Rectal smooth muscle tissue (tissue), 1 donor: Measurements from ENCODE around the gene TSHZ3.

Experiments
- H3K27ac ChIP-seq: one replicate; pipeline ENCODE4 v1.7.0; 2013; ENCODE audit warnings: low read depth, low read length, inconsistent platforms
- H3K27me3 ChIP-seq: one replicate; pipeline ENCODE4 v1.7.0; 2013; ENCODE audit warnings: low read length; ENCODE audit not compliant: control insufficient read depth, insufficient read depth
- H3K36me3 ChIP-seq: one replicate; pipeline ENCODE4 v1.7.0; 2013; ENCODE audit warnings: low read length; ENCODE audit not compliant: control insufficient read depth, insufficient read depth
- H3K4me1 ChIP-seq: one replicate; pipeline ENCODE4 v1.7.0; 2013; ENCODE audit warnings: low read length; ENCODE audit not compliant: control insufficient read depth, insufficient read depth
- H3K4me3 ChIP-seq: one replicate; pipeline ENCODE4 v1.7.0; 2013; ENCODE audit warnings: low read length
- H3K9ac ChIP-seq: one replicate; pipeline ENCODE4 v1.7.0; 2013; ENCODE audit warnings: low read length

The TSHZ3 gene

GRCh38 chr19:31280287-31281006 is 68.8 kb downstream of the TSHZ3 start:
- Histone ChIP-seq H3K4me3 (no peak overlapping the region), H3K36me3 (no peaks in the 10 kb centered on the region), H3K9ac (no peak overlapping the region), H3K4me1 (no peaks in the 10 kb centered on the region), H3K27me3 (no peaks in the 10 kb centered on the region), H3K27ac (no peak overlapping the region)

DNA sequence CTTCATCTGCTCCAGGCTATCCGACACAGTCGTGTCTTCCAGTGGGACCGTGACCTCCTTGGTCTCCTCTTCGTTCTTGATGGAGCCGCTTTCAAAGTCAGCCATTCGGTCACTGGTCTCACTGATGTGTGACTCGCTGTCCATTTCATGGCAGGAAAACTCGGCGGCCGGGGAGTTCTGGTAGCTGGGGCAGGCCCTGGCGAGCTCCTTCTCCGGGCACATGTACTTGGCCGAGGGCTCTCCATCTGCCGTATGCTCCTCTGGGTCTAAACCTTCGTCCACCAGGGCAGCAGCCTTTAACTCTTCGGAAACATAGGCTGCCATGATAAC is 69.8 kb downstream of the TSHZ3 start:
- no peak overlapping the region for H3K9ac ChIP-seq
- H3K4me3 ChIP-seq: no peak overlapping the region
- no peak overlapping the region for H3K27ac ChIP-seq
- H3K4me1 ChIP-seq: peaks cover 3% of the 10 kb centered on the region
- H3K27me3 ChIP-seq: no peaks in the 10 kb centered on the region
- H3K36me3 ChIP-seq: no peaks in the 10 kb centered on the region

DNA sequence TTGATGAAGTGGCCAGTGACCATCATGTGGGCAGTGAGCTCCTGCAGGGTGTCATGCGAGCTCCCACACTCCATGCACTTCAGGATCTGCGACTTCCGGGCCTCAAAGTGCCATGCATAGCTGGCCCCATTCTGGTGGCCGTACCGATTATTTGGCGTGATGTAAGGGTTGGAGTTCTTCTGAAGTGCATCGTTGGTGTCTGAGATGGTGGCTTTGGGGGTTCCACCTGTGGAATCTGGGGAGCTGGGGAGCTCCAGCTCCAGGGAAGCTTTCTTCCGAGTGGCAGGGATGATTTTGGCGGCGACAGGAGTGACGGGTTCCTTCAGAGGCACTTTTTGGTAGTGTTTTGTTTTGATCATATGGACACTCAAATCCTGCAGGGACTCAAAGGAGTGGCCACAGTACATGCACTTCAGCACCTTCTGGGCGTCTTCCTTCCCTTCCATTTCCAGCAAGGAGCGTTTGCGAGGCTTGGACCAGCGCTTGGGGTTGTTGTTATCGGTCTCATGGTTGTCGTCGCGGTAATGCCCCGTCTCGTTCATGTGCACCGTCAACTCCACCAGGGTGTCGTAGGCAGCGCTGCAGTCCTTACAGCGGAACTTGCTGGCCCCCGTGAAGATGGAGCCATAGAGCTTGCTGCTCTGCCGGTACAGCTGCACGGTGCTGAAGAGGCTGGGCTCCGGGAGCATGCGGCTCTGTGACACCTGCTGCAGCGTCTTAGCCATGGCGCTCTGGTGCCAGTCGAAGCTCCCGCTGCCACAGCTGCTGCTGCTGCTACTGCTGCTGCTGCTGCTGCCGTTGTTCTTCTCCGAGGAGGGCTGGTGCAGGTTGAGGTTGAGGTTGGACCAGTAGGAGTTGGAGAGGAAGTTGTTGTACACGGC is 70.4 kb downstream of the TSHZ3 start:
- Histone ChIP-seq H3K4me3 (no peak overlapping the region), H3K36me3 (no peaks in the 10 kb centered on the region), H3K4me1 (peaks cover 5% of the 10 kb centered on the region), H3K27me3 (no peaks in the 10 kb centered on the region), H3K9ac (no peak overlapping the region), H3K27ac (no peak overlapping the region)

- H3K4me1 ChIP-seq: peaks cover 5% of the 10 kb centered on the region
- H3K27ac ChIP-seq: no peak overlapping the region
- H3K27me3 ChIP-seq: no peaks in the 10 kb centered on the region
- H3K9ac ChIP-seq: no peak overlapping the region
- H3K4me3 ChIP-seq: no peak overlapping the region
- H3K36me3 ChIP-seq: no peaks in the 10 kb centered on the region
Measured at GRCh38 chr19:31277516-31277915, 71.7 kb downstream of the TSHZ3 start.

DNA sequence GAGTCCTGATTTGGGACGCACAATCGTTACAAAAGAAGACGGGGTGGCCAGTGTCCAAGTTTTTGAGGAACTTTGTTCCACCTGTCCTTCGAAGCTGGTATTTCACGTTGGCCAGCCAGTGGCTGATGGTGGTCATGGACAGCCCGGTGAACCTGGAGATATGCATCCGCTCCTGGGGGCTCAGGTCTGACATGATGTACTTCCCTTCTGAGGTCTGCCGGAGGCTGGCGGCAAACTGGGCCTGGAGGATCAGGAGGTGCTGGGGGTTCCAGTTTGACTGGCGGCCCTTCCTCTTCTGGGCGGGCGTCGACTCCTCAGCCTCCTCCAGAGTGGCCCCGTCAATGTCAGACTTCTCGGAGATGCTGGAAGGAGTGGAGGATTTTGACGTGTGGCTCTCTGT is 72.4 kb downstream of the TSHZ3 start:
- Histone ChIP-seq H3K27ac (no peak overlapping the region), H3K27me3 (no peaks in the 10 kb centered on the region), H3K36me3 (no peaks in the 10 kb centered on the region), H3K4me1 (peaks cover 5% of the 10 kb centered on the region), H3K9ac (no peak overlapping the region), H3K4me3 (no peak overlapping the region)

DNA sequence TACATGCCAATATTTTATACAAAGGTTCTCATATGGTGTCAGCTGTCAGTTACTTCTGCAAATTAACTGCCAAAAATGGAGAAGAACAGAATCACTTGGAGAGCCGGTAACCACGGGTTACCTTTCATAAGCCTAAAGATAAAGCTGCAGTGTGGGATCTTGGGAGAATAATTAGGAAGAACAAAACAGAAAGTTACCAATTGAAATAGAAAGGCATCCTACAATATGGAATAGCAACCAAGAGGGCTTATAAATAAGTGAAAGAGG is 74.2 kb downstream of the TSHZ3 start:
- no peak overlapping the region for H3K27ac ChIP-seq
- H3K36me3 ChIP-seq: no peaks in the 10 kb centered on the region
- no peak overlapping the region for H3K4me3 ChIP-seq
- H3K4me1 ChIP-seq: peaks cover 5% of the 10 kb centered on the region
- H3K9ac ChIP-seq: no peak overlapping the region
- H3K27me3 ChIP-seq: no peaks in the 10 kb centered on the region

GRCh38 chr19:31274251-31275067 is 74.8 kb downstream of the TSHZ3 start:
- Histone ChIP-seq H3K4me3 (no peak overlapping the region), H3K27ac (no peak overlapping the region), H3K4me1 (peaks cover 5% of the 10 kb centered on the region), H3K27me3 (no peaks in the 10 kb centered on the region), H3K36me3 (no peaks in the 10 kb centered on the region), H3K9ac (no peak overlapping the region)

GRCh38 chr19:31272583-31273106 is 76.6 kb downstream of the TSHZ3 start:
- H3K27ac ChIP-seq: no peak overlapping the region

GRCh38 chr19:31271306-31271911 is 77.8 kb downstream of the TSHZ3 start:
- H3K27ac ChIP-seq: no peak overlapping the region
- peaks cover 5% of the 10 kb centered on the region for H3K4me1 ChIP-seq
- H3K36me3 ChIP-seq: no peaks in the 10 kb centered on the region
- no peaks in the 10 kb centered on the region for H3K27me3 ChIP-seq
- no peak overlapping the region for H3K4me3 ChIP-seq
- H3K9ac ChIP-seq: no peak overlapping the region

More at GRCh38 chr19:31272583-31273106, 76.6 kb downstream of the TSHZ3 start:
- Histone ChIP-seq H3K4me3 (no peak overlapping the region), H3K9ac (no peak overlapping the region), H3K36me3 (no peaks in the 10 kb centered on the region), H3K27me3 (no peaks in the 10 kb centered on the region), H3K4me1 (peaks cover 5% of the 10 kb centered on the region)

- Histone ChIP-seq H3K36me3 (no peaks in the 10 kb centered on the region), H3K27ac (no peak overlapping the region), H3K4me1 (peaks cover 5% of the 10 kb centered on the region), H3K4me3 (no peak overlapping the region), H3K9ac (no peak overlapping the region), H3K27me3 (no peaks in the 10 kb centered on the region)
Measured at GRCh38 chr19:31270897-31271296, 78.3 kb downstream of the TSHZ3 start.

DNA sequence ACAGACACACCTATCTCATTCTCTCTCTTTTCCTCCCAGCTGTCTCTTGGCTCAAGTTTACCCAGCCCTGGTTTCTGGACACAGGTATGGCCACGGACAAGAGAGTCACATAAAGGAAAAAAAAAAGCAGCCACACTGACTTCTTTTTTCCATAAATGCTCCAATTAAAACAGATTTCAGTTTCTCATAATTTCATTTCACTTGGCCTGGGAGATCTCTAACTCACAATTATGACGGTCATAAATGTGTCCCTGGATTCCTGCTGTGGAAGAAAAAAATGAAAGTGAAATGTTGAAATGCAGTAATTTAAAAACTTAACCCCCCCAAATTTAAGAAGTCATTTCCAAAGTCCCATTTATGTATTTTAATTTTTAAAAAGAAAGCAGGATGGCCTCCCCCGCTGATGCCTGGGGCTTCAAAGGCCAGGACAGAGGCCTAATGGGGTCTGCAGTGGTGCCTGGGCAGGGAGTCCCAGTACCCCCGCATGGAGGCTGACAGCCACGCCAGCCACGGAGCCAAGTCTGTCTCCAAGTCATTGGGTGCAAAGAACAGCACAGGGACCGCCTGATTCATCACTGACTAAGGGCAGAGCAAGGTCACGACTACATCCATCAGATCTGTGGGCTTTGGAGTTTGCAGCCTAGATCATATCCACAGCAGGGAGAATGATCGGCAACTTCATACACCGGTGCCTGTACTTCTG is 79.7 kb downstream of the TSHZ3 start:
- Histone ChIP-seq H3K36me3 (no peaks in the 10 kb centered on the region), H3K4me3 (no peak overlapping the region), H3K9ac (no peak overlapping the region), H3K4me1 (peaks cover 4% of the 10 kb centered on the region), H3K27me3 (no peaks in the 10 kb centered on the region), H3K27ac (no peak overlapping the region)
